ENCODE data around the gene BTF3.

Gene BTF3

DNA sequence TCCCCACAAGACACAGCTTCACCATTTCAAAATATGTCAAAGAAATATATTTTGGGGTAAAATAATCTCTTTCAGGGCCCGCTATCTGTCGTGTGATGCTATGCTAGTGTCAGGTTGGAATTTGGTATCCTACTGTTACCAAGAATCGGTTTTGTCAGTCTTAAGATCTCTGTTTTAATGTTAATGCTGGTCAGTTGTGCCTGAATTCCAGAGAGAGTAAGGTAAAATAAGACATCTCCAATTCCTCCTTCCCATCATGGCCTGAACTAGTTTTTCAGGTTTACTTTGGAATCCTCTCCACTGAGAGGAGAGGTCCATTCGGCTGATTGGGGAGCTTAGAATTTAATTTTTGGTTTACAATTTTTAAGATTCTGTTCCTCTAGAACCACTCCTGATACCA, 10.4 kb upstream of the BTF3 start:
- H3K36me3 ChIP-seq (ENCODE audit: insufficient read depth) = no peaks in the 10 kb centered on the region
- no peaks in the 10 kb centered on the region for H4K20me1 ChIP-seq (ENCODE audit: insufficient read depth)
- no peak overlapping the region for H2AFZ ChIP-seq (ENCODE audit: low read depth)
- H3K27ac ChIP-seq = no peak overlapping the region
- H3K27me3 ChIP-seq (ENCODE audit: insufficient read depth, low read depth) = no peaks in the 10 kb centered on the region
- TF ChIP-seq, protein P1, sequence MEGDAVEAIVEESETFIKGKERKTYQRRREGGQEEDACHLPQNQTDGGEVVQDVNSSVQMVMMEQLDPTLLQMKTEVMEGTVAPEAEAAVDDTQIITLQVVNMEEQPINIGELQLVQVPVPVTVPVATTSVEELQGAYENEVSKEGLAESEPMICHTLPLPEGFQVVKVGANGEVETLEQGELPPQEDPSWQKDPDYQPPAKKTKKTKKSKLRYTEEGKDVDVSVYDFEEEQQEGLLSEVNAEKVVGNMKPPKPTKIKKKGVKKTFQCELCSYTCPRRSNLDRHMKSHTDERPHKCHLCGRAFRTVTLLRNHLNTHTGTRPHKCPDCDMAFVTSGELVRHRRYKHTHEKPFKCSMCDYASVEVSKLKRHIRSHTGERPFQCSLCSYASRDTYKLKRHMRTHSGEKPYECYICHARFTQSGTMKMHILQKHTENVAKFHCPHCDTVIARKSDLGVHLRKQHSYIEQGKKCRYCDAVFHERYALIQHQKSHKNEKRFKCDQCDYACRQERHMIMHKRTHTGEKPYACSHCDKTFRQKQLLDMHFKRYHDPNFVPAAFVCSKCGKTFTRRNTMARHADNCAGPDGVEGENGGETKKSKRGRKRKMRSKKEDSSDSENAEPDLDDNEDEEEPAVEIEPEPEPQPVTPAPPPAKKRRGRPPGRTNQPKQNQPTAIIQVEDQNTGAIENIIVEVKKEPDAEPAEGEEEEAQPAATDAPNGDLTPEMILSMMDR (conservative IDR thresholded peaks at IDR 0.05; ENCODE audit: low read depth, low read length) = no peak
- H3K9ac ChIP-seq = no peak overlapping the region
- no peak overlapping the region for H3K4me2 ChIP-seq
- no peaks in the 10 kb centered on the region for H3K4me1 ChIP-seq (ENCODE audit: low read depth, poor library complexity, severe bottlenecking)
- no peak overlapping the region for H3K4me3 ChIP-seq (IDR thresholded peaks at IDR 0.05; ENCODE audit: insufficient read depth, low read depth, low read length)
- no peaks in the 10 kb centered on the region for H3K79me2 ChIP-seq (ENCODE audit: insufficient read depth, low read depth)

GRCh38 chr5:73488806-73489205, 9.4 kb upstream of the BTF3 start:
- Histone ChIP-seq H3K79me2 (ENCODE audit: insufficient read depth, low read depth) (no peaks in the 10 kb centered on the region), H3K27ac (no peak overlapping the region), H2AFZ (ENCODE audit: low read depth) (no peak overlapping the region), H3K27me3 (ENCODE audit: insufficient read depth, low read depth) (no peaks in the 10 kb centered on the region), H3K36me3 (ENCODE audit: insufficient read depth) (no peaks in the 10 kb centered on the region), H3K4me3 (IDR thresholded peaks at IDR 0.05; ENCODE audit: insufficient read depth, low read depth, low read length) (no peak overlapping the region), H4K20me1 (ENCODE audit: insufficient read depth) (no peaks in the 10 kb centered on the region), H3K9ac (no peak overlapping the region), H3K4me2 (no peak overlapping the region), H3K4me1 (ENCODE audit: low read depth, poor library complexity, severe bottlenecking) (no peaks in the 10 kb centered on the region)
- TF ChIP-seq, protein P1 (conservative IDR thresholded peaks at IDR 0.05; ENCODE audit: low read depth, low read length) = no peak

DNA sequence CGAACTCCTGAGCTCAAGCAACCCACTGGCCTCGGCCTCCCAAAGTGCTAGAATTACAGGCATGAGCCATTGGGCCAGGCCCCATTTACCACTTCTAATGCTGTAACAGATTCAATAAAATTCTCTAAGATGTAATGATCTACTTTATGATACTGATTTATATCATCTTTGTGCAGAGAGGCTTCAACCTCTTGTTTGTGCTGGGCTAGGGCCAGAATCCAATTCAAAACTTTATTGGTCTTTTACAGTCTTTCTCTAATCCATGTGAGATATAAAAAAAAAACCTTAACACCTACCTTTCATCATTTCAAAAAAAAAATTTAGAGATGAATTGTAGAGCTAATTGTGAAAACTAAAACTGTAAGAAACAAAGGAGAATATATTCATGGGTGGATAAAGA, 8.2 kb upstream of the BTF3 start:
- Histone ChIP-seq H3K9ac (no peak overlapping the region), H3K27ac (no peak overlapping the region), H3K36me3 (ENCODE audit: insufficient read depth) (no peaks in the 10 kb centered on the region), H3K4me1 (ENCODE audit: low read depth, poor library complexity, severe bottlenecking) (no peaks in the 10 kb centered on the region), H3K4me3 (IDR thresholded peaks at IDR 0.05; ENCODE audit: insufficient read depth, low read depth, low read length) (no peak overlapping the region), H3K27me3 (ENCODE audit: insufficient read depth, low read depth) (no peaks in the 10 kb centered on the region), H2AFZ (ENCODE audit: low read depth) (no peak overlapping the region), H3K79me2 (ENCODE audit: insufficient read depth, low read depth) (no peaks in the 10 kb centered on the region), H4K20me1 (ENCODE audit: insufficient read depth) (no peaks in the 10 kb centered on the region), H3K4me2 (no peak overlapping the region)
- TF ChIP-seq, protein P1 (conservative IDR thresholded peaks at IDR 0.05; ENCODE audit: low read depth, low read length) = no peak

DNA sequence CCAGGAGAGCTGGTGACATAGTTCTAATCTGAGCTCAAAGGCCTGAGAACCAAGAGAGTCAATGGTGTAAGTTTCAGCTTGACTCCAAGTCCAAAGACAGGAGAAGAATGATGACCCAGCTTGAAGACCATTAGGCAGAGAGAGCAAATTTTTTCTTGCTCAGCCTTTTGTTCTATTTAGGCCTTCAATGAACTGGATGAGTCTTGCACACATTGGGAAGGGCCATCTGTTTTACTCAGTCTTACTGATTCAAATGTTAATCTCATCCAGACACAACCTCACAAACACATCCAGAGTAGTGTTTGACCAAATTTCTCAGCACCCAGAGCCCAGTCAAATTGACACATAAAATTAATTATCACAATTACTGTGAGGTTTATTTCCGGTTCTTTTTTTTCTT, 7.1 kb upstream of the BTF3 start:
- no peak overlapping the region for H3K4me2 ChIP-seq
- H3K27me3 ChIP-seq (ENCODE audit: insufficient read depth, low read depth) = no peaks in the 10 kb centered on the region
- H3K27ac ChIP-seq = no peak overlapping the region
- no peaks in the 10 kb centered on the region for H4K20me1 ChIP-seq (ENCODE audit: insufficient read depth)
- H3K4me1 ChIP-seq (ENCODE audit: low read depth, poor library complexity, severe bottlenecking) = no peaks in the 10 kb centered on the region
- no peak overlapping the region for H3K4me3 ChIP-seq (IDR thresholded peaks at IDR 0.05; ENCODE audit: insufficient read depth, low read depth, low read length)
- TF ChIP-seq, protein P1 (conservative IDR thresholded peaks at IDR 0.05; ENCODE audit: low read depth, low read length) = no peak
- no peaks in the 10 kb centered on the region for H3K36me3 ChIP-seq (ENCODE audit: insufficient read depth)
- no peak overlapping the region for H3K9ac ChIP-seq
- no peaks in the 10 kb centered on the region for H3K79me2 ChIP-seq (ENCODE audit: insufficient read depth, low read depth)
- H2AFZ ChIP-seq (ENCODE audit: low read depth) = no peak overlapping the region

Measured in KMS-11 (cell line).